ENCODE measurements around the gene USP7.
"Not testable (repeated sequence)": the region's sequence is repeated elsewhere in the genome, so short reads cannot be mapped to it uniquely, and the experiment has no call there.

Gene USP7

DNA sequence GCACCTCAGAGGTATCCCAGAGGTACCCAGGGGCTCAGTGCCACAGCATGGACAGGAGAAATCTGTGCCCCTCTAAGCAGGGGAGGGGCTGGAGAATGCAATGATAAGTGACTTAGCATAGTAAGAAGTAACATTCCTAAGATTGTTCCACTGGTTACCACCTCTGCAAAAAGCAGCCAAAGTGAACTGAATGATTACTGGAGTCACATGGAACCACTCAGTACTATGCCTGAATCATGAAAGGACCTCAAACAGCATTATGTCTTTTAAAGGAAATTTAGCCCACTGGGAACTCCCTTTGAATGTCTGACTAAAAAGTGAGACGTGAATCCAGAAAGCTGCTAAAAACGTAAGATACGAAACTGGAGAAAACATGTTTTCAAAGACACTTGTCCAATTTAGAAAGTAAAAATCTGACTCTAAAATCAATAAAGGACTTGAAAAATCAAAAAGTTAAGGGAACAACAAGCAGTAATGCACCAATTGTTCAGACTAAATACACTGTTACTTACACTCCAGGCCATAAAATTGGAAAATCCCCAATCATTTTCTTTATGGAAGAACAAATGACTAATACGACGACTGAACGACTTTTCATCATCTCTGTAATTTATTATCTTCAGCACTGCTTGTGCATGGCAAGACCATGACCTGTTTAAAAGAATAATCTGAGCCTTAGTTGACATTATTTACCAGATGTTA lies 42.9 kb downstream of the USP7 start:
- DNase-seq, result no peak

DNA sequence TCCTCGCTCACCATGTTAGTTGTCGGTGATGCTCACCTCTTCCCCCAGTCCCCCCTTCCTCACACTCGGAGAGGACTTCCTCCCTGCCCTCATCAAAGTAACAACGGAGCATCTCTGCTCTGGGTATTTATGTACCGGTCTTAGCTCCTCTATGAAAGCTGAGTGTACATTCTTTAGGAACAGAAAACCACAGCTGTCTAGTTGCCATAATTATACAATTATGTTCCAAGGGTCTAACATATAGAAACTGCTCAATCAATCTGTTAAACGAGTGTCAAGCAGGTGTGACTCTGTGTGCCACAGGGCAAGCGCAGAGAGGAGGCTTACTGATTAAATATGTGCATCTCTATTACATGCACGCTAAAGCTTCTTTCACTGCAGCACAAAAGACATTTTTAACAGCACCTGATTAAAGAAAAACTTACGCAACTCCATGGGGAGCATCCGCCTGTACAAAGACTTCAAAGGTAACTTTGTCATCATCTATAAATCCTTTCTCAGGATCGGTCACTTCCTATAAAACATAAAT lies 43.7 kb downstream of the USP7 start:
- DNase-seq, result no peak

- DNase-seq, result no peak
These were observed 44.4 kb downstream of the USP7 start for GRCh38 chr16:8919089-8919933.

DNA sequence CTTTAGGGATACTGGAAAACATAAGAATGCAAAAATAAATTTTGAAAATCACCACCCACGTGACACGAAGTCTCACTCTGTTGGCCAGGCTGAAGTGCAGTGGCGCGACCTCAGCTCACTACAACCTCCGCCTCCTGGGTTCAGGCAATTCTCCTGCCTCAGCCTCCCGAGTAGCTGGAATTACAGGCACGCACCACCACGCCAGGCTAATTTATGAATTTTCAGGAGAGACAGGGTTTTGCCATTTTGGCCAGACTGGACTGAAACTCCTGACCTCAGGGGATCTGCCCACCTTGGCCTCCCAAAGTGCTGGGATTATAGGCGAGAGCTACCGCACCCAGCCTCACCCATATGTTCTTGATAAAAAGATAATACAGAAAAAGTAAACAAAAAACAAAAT lies 46.4 kb downstream of the USP7 start:
- not testable (repeated sequence) for DNase-seq

GRCh38 chr16:8916541-8917225 lies 47.0 kb downstream of the USP7 start:
- DNase-seq, result no peak

DNA sequence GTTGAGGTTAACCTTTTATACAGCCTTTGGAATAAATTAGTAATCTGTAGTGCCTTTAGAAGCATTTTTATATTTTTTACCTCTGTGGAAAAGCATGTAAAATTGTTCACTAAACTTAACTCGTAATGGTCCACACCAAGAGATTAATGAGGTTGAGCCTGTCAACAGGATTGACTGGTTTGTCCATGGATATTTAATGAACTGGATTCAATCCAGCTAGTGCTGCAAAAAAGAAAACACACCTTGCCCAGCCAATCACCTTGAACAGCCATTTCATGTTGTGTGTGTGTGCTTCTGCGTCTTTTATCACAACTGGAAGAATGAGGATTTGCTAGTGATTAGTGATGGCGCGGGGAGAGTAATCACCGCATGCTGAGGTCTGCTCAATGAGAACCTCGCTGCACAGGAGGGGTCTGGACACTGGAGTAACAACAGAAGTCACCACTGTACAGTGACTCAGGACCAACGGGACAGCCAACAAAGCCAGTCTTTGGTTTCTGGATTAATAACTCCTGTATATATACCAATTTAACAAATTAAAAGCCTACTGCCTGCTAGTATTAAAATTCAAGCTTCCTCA lies 47.9 kb downstream of the USP7 start:
- DNase-seq, result no peak

GRCh38 chr16:8914098-8914497 lies 49.6 kb downstream of the USP7 start:
- DNase-seq, result no peak

GRCh38 chr16:8912793-8913192 lies 50.9 kb downstream of the USP7 start:
- DNase-seq, result no peak

DNA sequence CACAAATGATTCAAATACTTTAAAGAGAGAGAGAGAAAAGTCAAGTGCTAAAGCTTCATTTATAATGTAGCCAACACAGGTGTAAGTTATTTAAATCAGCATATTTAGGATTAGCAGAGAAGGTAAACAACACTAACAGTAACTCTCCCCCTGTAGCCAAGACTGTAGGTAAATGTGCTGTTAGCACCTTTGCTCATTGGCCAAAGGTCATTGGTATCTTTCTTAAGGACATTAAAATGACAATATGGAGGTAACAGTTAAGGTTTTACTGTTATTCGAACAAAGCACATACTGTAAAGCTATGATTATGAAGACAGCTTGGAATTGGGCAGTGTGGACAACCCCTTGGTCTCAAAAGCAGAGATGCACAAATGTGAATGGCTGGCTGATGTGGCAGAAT lies 52.9 kb downstream of the USP7 start:
- DNase-seq, result no peak

- DNase-seq, result no peak
These were observed 54.8 kb downstream of the USP7 start for GRCh38 chr16:8908810-8909468.

GRCh38 chr16:8907096-8907495 lies 56.6 kb downstream of the USP7 start:
- no peak for DNase-seq

- DNase-seq, result no peak
These were observed 57.7 kb downstream of the USP7 start for GRCh38 chr16:8905795-8906591.

DNA sequence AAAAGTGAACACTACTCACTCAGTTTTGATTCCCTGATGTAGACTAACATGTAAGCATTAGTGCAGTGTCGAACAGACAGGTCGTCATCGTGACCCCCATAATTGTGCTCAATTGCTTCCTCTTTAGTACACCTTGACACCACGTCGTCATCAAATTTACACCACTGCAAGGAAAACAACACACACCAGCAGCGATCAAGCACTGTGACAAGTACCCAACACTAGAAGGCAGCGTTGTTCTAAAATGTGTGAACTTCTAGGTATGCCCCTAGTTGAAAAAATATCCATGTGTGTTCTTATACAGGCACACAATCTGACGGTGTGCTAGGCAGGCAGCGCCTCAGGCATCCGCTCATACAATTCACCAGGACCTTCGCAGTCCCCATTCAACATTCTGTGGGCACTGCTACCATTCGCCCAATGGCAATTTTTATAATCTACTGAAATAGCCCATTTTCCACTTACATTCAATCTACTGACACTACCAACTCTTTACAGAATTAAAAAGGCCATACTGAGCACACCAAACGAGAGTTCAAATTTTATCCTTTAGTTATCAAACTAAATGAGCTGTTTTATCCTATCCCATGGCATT lies 58.4 kb downstream of the USP7 start:
- DNase-seq, result no peak

DNA sequence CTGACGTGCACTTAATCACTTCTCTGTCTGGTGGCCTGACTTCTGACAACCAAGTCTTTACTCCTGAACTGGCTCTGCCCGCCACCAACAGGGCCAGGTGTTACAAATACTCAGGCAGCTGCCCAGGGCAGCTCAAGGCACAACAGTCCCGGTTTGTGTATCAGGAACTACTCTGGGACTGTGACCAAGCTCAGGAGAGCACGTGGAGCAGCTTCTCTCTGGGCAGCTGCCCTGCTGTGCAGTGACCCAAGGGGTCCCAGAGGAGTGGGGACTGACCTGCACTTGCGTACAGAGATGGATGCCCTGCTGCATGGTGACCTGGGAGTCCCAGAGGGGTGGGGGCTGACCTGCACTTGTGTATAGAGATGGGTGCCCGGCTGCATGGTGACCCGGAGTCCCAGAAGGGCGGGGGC lies 59.7 kb downstream of the USP7 start:
- no peak for DNase-seq

DNA sequence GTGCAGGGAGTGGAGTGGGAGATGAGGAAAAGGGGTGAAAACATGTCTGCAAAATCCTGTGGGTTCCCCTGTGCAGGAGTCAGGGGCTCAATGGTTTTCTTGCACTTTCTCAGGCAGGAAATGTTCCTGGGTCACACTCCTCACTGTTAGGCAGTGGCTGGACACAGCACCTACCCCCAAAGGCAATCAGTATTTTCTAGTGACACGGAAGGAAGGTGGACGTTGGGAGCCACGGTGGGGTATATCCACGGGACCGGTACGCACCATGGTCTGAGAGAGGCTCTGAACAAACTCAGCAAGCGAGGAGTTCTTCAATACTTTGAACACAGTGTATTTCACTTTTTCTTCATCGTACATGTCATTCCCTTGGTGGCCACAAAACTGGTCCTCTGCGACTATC lies 60.7 kb downstream of the USP7 start:
- no peak for DNase-seq

DNA sequence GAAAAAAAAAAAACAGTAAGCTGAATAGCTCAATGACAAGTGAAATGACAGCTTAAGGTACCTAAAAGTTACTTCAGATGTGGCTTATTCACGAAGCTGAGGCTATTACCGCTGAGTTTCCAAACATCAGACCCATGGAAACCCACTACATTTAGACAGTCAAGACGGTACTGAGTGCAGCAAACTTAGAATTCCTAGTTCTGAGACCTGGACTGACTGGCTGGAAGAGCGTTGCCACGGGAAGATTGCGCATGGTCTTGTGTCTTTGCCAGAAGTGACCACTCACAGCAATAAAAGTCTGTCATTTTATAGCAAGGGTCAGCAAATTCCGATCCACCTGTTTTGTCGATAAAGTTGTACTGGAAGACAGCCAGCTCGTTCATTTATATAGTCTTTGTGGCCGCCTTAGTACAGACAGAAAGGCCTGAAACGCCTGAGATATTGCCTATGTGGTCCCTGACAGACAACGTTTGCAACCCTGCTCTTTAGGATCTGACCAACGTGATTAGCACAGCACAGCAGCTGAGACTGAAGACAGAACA lies 62.3 kb downstream of the USP7 start:
- no peak for DNase-seq

DNA sequence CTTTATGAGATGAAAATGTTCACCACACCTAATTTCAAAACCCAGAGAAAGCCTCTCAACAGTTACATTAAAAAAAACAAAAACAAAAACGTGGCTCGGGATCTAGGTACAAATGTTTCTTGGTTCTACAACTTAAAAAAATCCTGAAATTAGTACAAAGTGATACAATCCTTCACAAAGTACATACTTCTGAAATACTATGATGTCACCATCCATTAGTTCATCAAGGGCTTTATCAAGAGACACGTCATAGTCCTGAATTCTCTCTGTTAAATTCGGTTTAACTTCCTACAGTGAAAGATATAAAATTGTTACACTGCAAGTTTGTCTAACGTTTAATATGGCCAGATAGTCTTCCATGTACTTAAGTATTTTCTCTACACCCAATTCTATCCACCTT lies 63.4 kb downstream of the USP7 start:
- no peak for DNase-seq

GRCh38 chr16:8899709-8900317 lies 63.9 kb downstream of the USP7 start:
- no peak for DNase-seq

GRCh38 chr16:8898660-8899318 lies 64.9 kb downstream of the USP7 start:
- no peak for DNase-seq

GRCh38 chr16:8894736-8895334 lies 68.9 kb downstream of the USP7 start:
- no peak for DNase-seq
